Measurements from ENCODE around the gene NHERF1. TPM values are rescaled to one million over a fixed set of nuclear protein-coding genes. Genes with fewer than 3 reads are reported as not detected.

Gene NHERF1
- total and polyA plus RNA-seq, 7 experiments from 2014 or later, result 93.1 to 393 (median 165) TPM

- H3K27ac ChIP-seq (ENCODE audit: low read depth, low read length), result no peak overlapping the region
- ATAC-seq (no peak), DNase-seq (no peak)
- peak overlapping the region in 4 of 9 donors; percentile 43 to 95 (median 82) for H3K27ac Mint-ChIP-seq
- peaks cover 0 to 3% (median 0%) of the 10 kb centered on the region in 11 donors for H3K9me3 Mint-ChIP-seq
- no peaks in the 10 kb centered on the region for H3K27me3 ChIP-seq (ENCODE audit: control insufficient read depth in 2 of 2, insufficient read depth in 2 of 2, low read length in 2 of 2)
- H3K4me1 ChIP-seq (ENCODE audit: control insufficient read depth in 2 of 2, insufficient read depth in 2 of 2, low read length in 2 of 2), result peaks cover 60 to 64% of the 10 kb centered on the region in 2 donors
- no peaks in the 10 kb centered on the region for H3K9me3 ChIP-seq (ENCODE audit: control insufficient read depth in 2 of 3, low read length in 3 of 3)
- peak overlapping the region in 2 of 10 donors; percentile 98 to 100 for H3K4me3 Mint-ChIP-seq
- H3K36me3 Mint-ChIP-seq, result peaks cover 0 to 40% (median 0%) of the 10 kb centered on the region in 5 donors
- H3K27me3 Mint-ChIP-seq, result no peaks in the 10 kb centered on the region
- H3K4me3 ChIP-seq (ENCODE audit: low read length), result no peak overlapping the region
- POLR2A ChIA-PET, result interaction anchor here (0.6 to 20.3 kb wide), 11 partner anchors 8 to 118 kb away, joined by 3 to 372 read pairs (median 5); partner anchors contain the start of genes NAT9 and RAB37
- H3K36me3 ChIP-seq (ENCODE audit: control insufficient read depth in 2 of 3, insufficient read depth in 3 of 3, low read length in 3 of 3), result peaks cover 0 to 16% (median 0%) of the 10 kb centered on the region in 3 experiments
- CTCF ChIA-PET, result interaction anchor here (0.6 to 4.7 kb wide), 17 partner anchors 9 to 1154 kb away, joined by 3 to 56 read pairs (median 7); partner anchors contain the start of genes GRIN2C, NAT9 and RAB37
- intact Hi-C loops (cut with micrococcal nuclease), result loop anchor here (2.0 to 10.0 kb wide), 3 partner anchors 13 to 1513 kb away; partner anchors contain the start of gene SUMO2 (in 1 of the 2)
- H3K4me1 Mint-ChIP-seq, result peaks cover 54 to 69% (median 63%) of the 10 kb centered on the region in 7 donors
Observed at GRCh38 chr17:74745548-74746177, 2.8 kb upstream of the NHERF1 start.

- Mint-ChIP-seq H3K27me3 (no peaks in the 10 kb centered on the region), H3K9me3 (peaks cover 0 to 2% (median 0%) of the 10 kb centered on the region in 11 donors), H3K4me1 (peaks cover 55 to 68% (median 63%) of the 10 kb centered on the region in 7 donors), H3K27ac (peak overlapping the region; percentile 65 to 95 (median 86)), H3K4me3 (peak overlapping the region; percentile 69 to 100 (median 81)), H3K36me3 (peaks cover 0 to 47% (median 6%) of the 10 kb centered on the region in 5 donors)
- no peak for ATAC-seq
- H3K36me3 ChIP-seq (ENCODE audit: control insufficient read depth in 2 of 3, insufficient read depth in 3 of 3, low read length in 3 of 3), result peaks cover 0 to 16% (median 0%) of the 10 kb centered on the region in 3 experiments
- peaks cover 57 to 58% of the 10 kb centered on the region in 2 donors for H3K4me1 ChIP-seq (ENCODE audit: control insufficient read depth in 2 of 2, insufficient read depth in 2 of 2, low read length in 2 of 2)
- no peaks in the 10 kb centered on the region for H3K9me3 ChIP-seq (ENCODE audit: control insufficient read depth in 2 of 3, low read length in 3 of 3)
- no peak overlapping the region for H3K4me3 ChIP-seq (ENCODE audit: low read length)
- no peak for DNase-seq
- H3K27me3 ChIP-seq (ENCODE audit: control insufficient read depth in 2 of 2, insufficient read depth in 2 of 2, low read length in 2 of 2), result no peaks in the 10 kb centered on the region
- CTCF ChIA-PET, result interaction anchor here (0.7 to 4.7 kb wide), 15 partner anchors 9 to 117 kb away, joined by 3 to 56 read pairs (median 8); partner anchors contain the start of genes NAT9 and RAB37
- POLR2A ChIA-PET, result interaction anchor here (1.3 to 20.3 kb wide), 7 partner anchors 9 to 117 kb away, joined by 3 to 372 read pairs (median 8); partner anchors contain the start of genes NAT9 and RAB37
- intact Hi-C loops (cut with micrococcal nuclease), result loop anchor here in 1 of 2 donors (5.0 to 10.0 kb wide), 2 partner anchors 438 to 1514 kb away; partner anchors contain the start of gene SUMO2
- H3K27ac ChIP-seq (ENCODE audit: low read depth, low read length), result peak overlapping the region; percentile 90
Observed at GRCh38 chr17:74746376-74746775, 2.1 kb upstream of the NHERF1 start.

GRCh38 chr17:74746922-74747321 lies 1.5 kb upstream of the NHERF1 start:
- CTCF ChIA-PET, result interaction anchor here (0.7 to 4.7 kb wide), 12 partner anchors 10 to 748 kb away, joined by 3 to 56 read pairs (median 14); partner anchors contain the start of genes NAT9 and RAB37

GRCh38 chr17:74748279-74748528 lies 224 bp upstream of the NHERF1 start:
- ChIA-PET CTCF (interaction anchor here (0.7 to 4.7 kb wide), 3 partner anchors 14 to 90 kb away, joined by 5 to 44 read pairs (median 30); no protein-coding TSS in a partner anchor), POLR2A (interaction anchor here (1.1 to 20.3 kb wide), 4 partner anchors 11 to 91 kb away, joined by 3 to 372 read pairs (median 34); partner anchors contain the start of genes NAT9 and RAB37)
- H3K4me1 ChIP-seq (ENCODE audit: control insufficient read depth in 2 of 2, insufficient read depth in 2 of 2, low read length in 2 of 2), result peaks cover 54 to 59% of the 10 kb centered on the region in 2 donors
- H3K36me3 ChIP-seq (ENCODE audit: control insufficient read depth in 2 of 3, insufficient read depth in 3 of 3, low read length in 3 of 3), result peaks cover 0 to 24% (median 3%) of the 10 kb centered on the region in 3 experiments
- H3K9me3 ChIP-seq (ENCODE audit: control insufficient read depth in 2 of 3, low read length in 3 of 3), result no peaks in the 10 kb centered on the region
- peak overlapping the region; percentile 95 for H3K4me3 ChIP-seq (ENCODE audit: low read length)
- intact Hi-C loops (cut with micrococcal nuclease), result loop anchor here (1.0 to 10.0 kb wide), 9 partner anchors 10 to 1516 kb away; partner anchors contain the start of genes NAT9 (in 2 of the 2) and SUMO2 (in 1 of the 2)
- DNase-seq (peak in 2 of 9 donors; percentile 85 to 91), ATAC-seq (no peak)
- H3K27ac Mint-ChIP-seq, result peak overlapping the region in 3 of 9 donors; percentile 57 to 91 (median 85)
- peaks cover 4 to 55% (median 16%) of the 10 kb centered on the region in 5 donors for H3K36me3 Mint-ChIP-seq
- peak overlapping the region; percentile 69 to 100 (median 92) for H3K4me3 Mint-ChIP-seq
- H3K27me3 Mint-ChIP-seq, result no peaks in the 10 kb centered on the region
- H3K27ac ChIP-seq (ENCODE audit: low read depth, low read length), result peak overlapping the region; percentile 90
- H3K4me1 Mint-ChIP-seq, result peaks cover 54 to 68% (median 63%) of the 10 kb centered on the region in 7 donors
- no peaks in the 10 kb centered on the region for H3K27me3 ChIP-seq (ENCODE audit: control insufficient read depth in 2 of 2, insufficient read depth in 2 of 2, low read length in 2 of 2)
- H3K9me3 Mint-ChIP-seq, result peaks cover 0 to 2% (median 0%) of the 10 kb centered on the region in 11 donors

More at GRCh38 chr17:74746922-74747321, 1.5 kb upstream of the NHERF1 start:
- POLR2A ChIA-PET, result interaction anchor here (0.6 to 20.3 kb wide), 8 partner anchors 8 to 543 kb away, joined by 3 to 372 read pairs (median 6); partner anchors contain the start of genes NAT9 and RAB37
- H3K36me3 Mint-ChIP-seq, result peaks cover 0 to 50% (median 6%) of the 10 kb centered on the region in 5 donors
- Histone ChIP-seq H3K4me1 (ENCODE audit: control insufficient read depth in 2 of 2, insufficient read depth in 2 of 2, low read length in 2 of 2) (peaks cover 54 to 58% of the 10 kb centered on the region in 2 donors), H3K27me3 (ENCODE audit: control insufficient read depth in 2 of 2, insufficient read depth in 2 of 2, low read length in 2 of 2) (no peaks in the 10 kb centered on the region), H3K4me3 (ENCODE audit: low read length) (peak overlapping the region; percentile 95), H3K36me3 (ENCODE audit: control insufficient read depth in 2 of 3, insufficient read depth in 3 of 3, low read length in 3 of 3) (peaks cover 0 to 16% (median 0%) of the 10 kb centered on the region in 3 experiments), H3K9me3 (ENCODE audit: control insufficient read depth in 2 of 3, low read length in 3 of 3) (no peaks in the 10 kb centered on the region), H3K27ac (ENCODE audit: low read depth, low read length) (peak overlapping the region; percentile 90)
- DNase-seq (no peak), ATAC-seq (no peak)
- no peaks in the 10 kb centered on the region for H3K27me3 Mint-ChIP-seq
- H3K27ac Mint-ChIP-seq, result peak overlapping the region; percentile 65 to 95 (median 86)
- H3K4me1 Mint-ChIP-seq, result peaks cover 53 to 68% (median 63%) of the 10 kb centered on the region in 7 donors
- H3K4me3 Mint-ChIP-seq, result peak overlapping the region; percentile 69 to 100 (median 81)
- intact Hi-C loops (cut with micrococcal nuclease), result loop anchor here in 1 of 2 donors (5.0 to 10.0 kb wide), 2 partner anchors 438 to 1515 kb away; partner anchors contain the start of gene SUMO2
- H3K9me3 Mint-ChIP-seq, result peaks cover 0 to 2% (median 0%) of the 10 kb centered on the region in 11 donors

- DNase-seq (peak in 3 of 9 donors; percentile 41 to 50 (median 44)), ATAC-seq (no peak)
- Mint-ChIP-seq H3K4me1 (peaks cover 51 to 68% (median 60%) of the 10 kb centered on the region in 7 donors), H3K9me3 (peaks cover 0 to 2% (median 0%) of the 10 kb centered on the region in 11 donors), H3K27ac (peak overlapping the region; percentile 80 to 97 (median 93)), H3K27me3 (no peaks in the 10 kb centered on the region), H3K36me3 (peaks cover 4 to 47% (median 16%) of the 10 kb centered on the region in 5 donors), H3K4me3 (peak overlapping the region; percentile 96 to 100 (median 98))
- Histone ChIP-seq H3K27ac (ENCODE audit: low read depth, low read length) (peak overlapping the region; percentile 90), H3K27me3 (ENCODE audit: control insufficient read depth in 2 of 2, insufficient read depth in 2 of 2, low read length in 2 of 2) (no peaks in the 10 kb centered on the region), H3K9me3 (ENCODE audit: control insufficient read depth in 2 of 3, low read length in 3 of 3) (no peaks in the 10 kb centered on the region), H3K4me1 (ENCODE audit: control insufficient read depth in 2 of 2, insufficient read depth in 2 of 2, low read length in 2 of 2) (peaks cover 52 to 58% of the 10 kb centered on the region in 2 donors), H3K36me3 (ENCODE audit: control insufficient read depth in 2 of 3, insufficient read depth in 3 of 3, low read length in 3 of 3) (peaks cover 0 to 24% (median 3%) of the 10 kb centered on the region in 3 experiments), H3K4me3 (ENCODE audit: low read length) (peak overlapping the region; percentile 95)
- POLR2A ChIA-PET, result interaction anchor here (0.6 to 20.3 kb wide), 10 partner anchors 8 to 286 kb away, joined by 3 to 372 read pairs (median 4); partner anchors contain the start of genes FDXR, NAT9 and RAB37
- intact Hi-C loops (cut with micrococcal nuclease), result loop anchor here in 1 of 2 donors (5.0 to 10.0 kb wide), 3 partner anchors 435 to 1517 kb away; partner anchors contain the start of genes RPL38 and SUMO2
- CTCF ChIA-PET, result interaction anchor here (0.7 to 14.1 kb wide), 9 partner anchors 8 to 120 kb away, joined by 3 to 165 read pairs (median 4); partner anchors contain the start of gene NAT9
Observed at GRCh38 chr17:74749279-74750038, 1.0 kb downstream of the NHERF1 start.

Measured in naive thymus-derived CD4-positive, alpha-beta T cell (primary cell).